IMR-90 (cell line): ENCODE measurements around the gene KLK5. TPM values are rescaled to one million over a fixed set of nuclear protein-coding genes. Genes with fewer than 3 reads are reported as not detected.

Source experiments
- ATAC-seq: fragments of 200-7000 bp; cut with Tn5 transposase; 2 replicates; pipeline ENCODE4 v1.9.1; 2020; ENCODE audit warnings: low read depth, mild to moderate bottlenecking, moderate library complexity
- BruUV-seq: library from RNA; stranded (reverse); fragments of 400-500 nt; replicated peaks from 2 replicates; lab custom pipeline; 2021; lab: Mats Ljungman, UMichigan
- CTCF ChIA-PET: fragments of 300-600 bp; formaldehyde crosslinking; extraction: SDS; loops from one replicate; lab custom pipeline; 2021; ENCODE audit warnings: antibody characterized with exemption; lab: Yijun Ruan, JAX
- POLR2A ChIA-PET: fragments of 300-600 bp; sonication (Branson Sonifier 250); formaldehyde crosslinking; loops from one replicate; lab custom pipeline; 2022; ENCODE audit warnings: antibody characterized with exemption; ENCODE audit not compliant: unreplicated experiment; lab: Charles Lee
- DNase-seq: peaks from one replicate; pipeline ENCODE4 v3.0.0; 2013
- H2AFZ ChIP-seq: replicated peaks from 2 replicates; pipeline ENCODE3; 2013; ENCODE audit warnings: low read length, mild to moderate bottlenecking; ENCODE audit not compliant: poor library complexity
- H2AK5ac ChIP-seq: 2 replicates; pipeline ENCODE4 v1.6.1; 2013; ENCODE audit warnings: low read depth, low read length, inconsistent platforms
- H2AK9ac ChIP-seq: replicated peaks from 2 replicates; pipeline ENCODE3; 2013; ENCODE audit warnings: mild to moderate bottlenecking, low read depth, low read length, moderate library complexity; ENCODE audit not compliant: poor library complexity
- H2BK120ac ChIP-seq: 2 replicates; pipeline ENCODE4 v1.6.1; 2013; ENCODE audit warnings: low read depth, low read length, inconsistent platforms
- H2BK15ac ChIP-seq: 3 replicates; pipeline ENCODE4 v1.6.1; 2013; ENCODE audit warnings: low read depth, low read length, inconsistent platforms
- H2BK20ac ChIP-seq: 2 replicates; pipeline ENCODE4 v1.6.1; 2013; ENCODE audit warnings: low read depth, mild to moderate bottlenecking, inconsistent platforms, low read length, moderate library complexity
- H2BK5ac ChIP-seq: 2 replicates; pipeline ENCODE4 v1.6.1; 2013; ENCODE audit warnings: mild to moderate bottlenecking, low read depth, low read length, inconsistent platforms; ENCODE audit not compliant: poor library complexity, severe bottlenecking
- H3K14ac ChIP-seq: replicated peaks from 2 replicates; pipeline ENCODE4 v1.6.1; 2013; ENCODE audit warnings: low read depth, low read length, inconsistent platforms
- H3K18ac ChIP-seq: 2 replicates; pipeline ENCODE4 v1.6.1; 2013; ENCODE audit warnings: low read depth, low read length, control low read depth
- H3K23ac ChIP-seq: 2 replicates; pipeline ENCODE4 v1.6.1; 2013; ENCODE audit warnings: low read depth, low read length, inconsistent platforms
- H3K27ac ChIP-seq: 2 replicates; pipeline ENCODE4 v1.5.1; 2013; ENCODE audit warnings: mild to moderate bottlenecking, control low read depth, low read length; ENCODE audit not compliant: insufficient read depth
- H3K27me3 ChIP-seq: 2 replicates; pipeline ENCODE4 v1.6.1; 2013; ENCODE audit warnings: low read length; ENCODE audit not compliant: control insufficient read depth, insufficient read depth
- H3K36me3 ChIP-seq: 2 replicates; pipeline ENCODE4 v1.6.1; 2013; ENCODE audit warnings: low read length, mixed read lengths; ENCODE audit not compliant: control insufficient read depth, insufficient read depth
- H3K4ac ChIP-seq: 2 replicates; pipeline ENCODE4 v1.6.1; 2013; ENCODE audit warnings: low read depth, low read length, inconsistent platforms
- H3K4me1 ChIP-seq: 2 replicates; pipeline ENCODE4 v1.6.1; 2013; ENCODE audit warnings: low read length, mixed read lengths; ENCODE audit not compliant: control insufficient read depth, insufficient read depth
- H3K4me2 ChIP-seq: 2 replicates; pipeline ENCODE4 v1.6.1; 2013; ENCODE audit warnings: low read depth, mild to moderate bottlenecking, control low read depth, low read length, moderate library complexity
- H3K4me3 ChIP-seq: 2 replicates; pipeline ENCODE4 v1.5.1; 2013; ENCODE audit warnings: low read depth, mild to moderate bottlenecking, control low read depth, low read length, moderate library complexity; ENCODE audit not compliant: insufficient read depth
- H3K56ac ChIP-seq: 2 replicates; pipeline ENCODE4 v1.6.1; 2013; ENCODE audit warnings: low read length, inconsistent platforms; ENCODE audit not compliant: insufficient read depth; ENCODE audit errors: extremely low read depth
- H3K79me1 ChIP-seq, 2 experiments: 2 replicates each; pipeline ENCODE4 v1.6.1; 2013; ENCODE audit warnings: low read length in 2 of 2, inconsistent platforms in 1 of 2, low read depth in 1 of 2
- H3K9ac ChIP-seq: 2 replicates; pipeline ENCODE4 v1.6.1; 2013; ENCODE audit warnings: low read depth, low read length, control low read depth
- H3K9me1 ChIP-seq: 2 replicates; pipeline ENCODE4 v1.6.1; 2013; ENCODE audit warnings: low read length, inconsistent platforms; ENCODE audit not compliant: insufficient read depth
- H3K9me3 ChIP-seq: 2 replicates; pipeline ENCODE4 v1.6.1; 2013; ENCODE audit warnings: low read length; ENCODE audit not compliant: control insufficient read depth, insufficient read depth
- H4K20me1 ChIP-seq: 2 replicates; pipeline ENCODE4 v1.6.1; 2013; ENCODE audit warnings: low read length, inconsistent platforms; ENCODE audit not compliant: insufficient read depth
- H4K5ac ChIP-seq: 2 replicates; pipeline ENCODE4 v1.6.1; 2013; ENCODE audit warnings: mild to moderate bottlenecking, low read depth, low read length, control low read depth
- H4K8ac ChIP-seq, 2 experiments: 2 replicates each; pipeline ENCODE4 v1.6.1; 2013; ENCODE audit warnings: low read depth in 2 of 2, low read length in 2 of 2, control low read depth in 1 of 2, inconsistent platforms in 1 of 2
- H4K91ac ChIP-seq: 2 replicates; pipeline ENCODE4 v1.6.1; 2013; ENCODE audit warnings: low read depth, low read length, inconsistent platforms; ENCODE audit not compliant: insufficient read depth
- BHLHE40 ChIP-seq: fragments of 150-350 bp; IDR thresholded peaks from 2 replicates; pipeline ENCODE4 v1.6.1; 2016; ENCODE audit warnings: mild to moderate bottlenecking, low read depth, low read length
- CEBPB ChIP-seq: IDR thresholded peaks from 2 replicates; pipeline ENCODE4 v1.6.1; 2012; ENCODE audit warnings: low read depth, low read length, improper control_type of control experiment
- CHD1 ChIP-seq: IDR thresholded peaks from 2 replicates; pipeline ENCODE4 v1.6.1; 2012; ENCODE audit warnings: low read depth, low read length, improper control_type of control experiment
- CTCF ChIP-seq: conservative IDR thresholded peaks from 2 replicates; pipeline ENCODE4 v1.5.1; 2012; ENCODE audit warnings: mild to moderate bottlenecking, low read depth, low read length, improper control_type of control experiment
- ELK1 ChIP-seq: fragments of 150-350 bp; IDR thresholded peaks from 2 replicates; pipeline ENCODE4 v1.6.1; 2016; ENCODE audit warnings: low read depth, mild to moderate bottlenecking, low read length, moderate library complexity, borderline replicate concordance
- FOS ChIP-seq: fragments of 150-350 bp; IDR thresholded peaks from 2 replicates; pipeline ENCODE4 v1.6.1; 2016; ENCODE audit warnings: low read depth, low read length
- MAFK ChIP-seq: IDR thresholded peaks from 2 replicates; pipeline ENCODE4 v1.6.1; 2012; ENCODE audit warnings: low read depth, low read length, improper control_type of control experiment
- MAZ ChIP-seq: IDR thresholded peaks from 2 replicates; pipeline ENCODE4 v1.6.1; 2012; ENCODE audit warnings: low read depth, mild to moderate bottlenecking, low read length, improper control_type of control experiment, moderate library complexity, borderline replicate concordance
- MXI1 ChIP-seq: IDR thresholded peaks from 2 replicates; pipeline ENCODE4 v1.6.1; 2012; ENCODE audit warnings: low read depth, mild to moderate bottlenecking, low read length, moderate library complexity, borderline replicate concordance
- NFE2L2 ChIP-seq: fragments of 150-350 bp; IDR thresholded peaks from 2 replicates; pipeline ENCODE4 v1.6.1; 2016; ENCODE audit warnings: low read depth, mild to moderate bottlenecking, low read length
- POLR2A ChIP-seq: IDR thresholded peaks from 2 replicates; pipeline ENCODE4 v1.6.1; 2012; ENCODE audit warnings: mild to moderate bottlenecking, low read depth, low read length
- RAD21 ChIP-seq: IDR thresholded peaks from 2 replicates; pipeline ENCODE4 v1.6.1; 2012; ENCODE audit warnings: low read length, improper control_type of control experiment
- RCOR1 ChIP-seq: IDR thresholded peaks from 2 replicates; pipeline ENCODE4 v1.6.1; 2012; ENCODE audit warnings: mild to moderate bottlenecking, low read length, improper control_type of control experiment; ENCODE audit not compliant: insufficient replicate concordance
- RFX5 ChIP-seq: IDR thresholded peaks from 2 replicates; pipeline ENCODE4 v1.8.0; 2012; ENCODE audit warnings: low read depth, mild to moderate bottlenecking, low read length, moderate library complexity
- SMC3 ChIP-seq: fragments of 150-350 bp; IDR thresholded peaks from 2 replicates; pipeline ENCODE4 v1.6.1; 2016; ENCODE audit warnings: low read depth, mild to moderate bottlenecking, antibody characterized with exemption, low read length, moderate library complexity
- USF2 ChIP-seq: fragments of 150-350 bp; IDR thresholded peaks from 2 replicates; pipeline ENCODE4 v1.6.1; 2017; ENCODE audit warnings: mild to moderate bottlenecking, antibody characterized with exemption, low read length, low read depth
- WGBS, 2 experiments: methylation state at CpG; one replicate each; pipeline versions ENCODE4 v1.1.5 to v1.1.7; 2013; ENCODE audit warnings: missing lambda C conversion rate in 2 of 2; ENCODE audit not compliant: insufficient read length in 1 of 2; ENCODE audit errors: extremely low coverage in 2 of 2; 5-methylcytosine and 5-hydroxymethylcytosine counted together
- dilution Hi-C: fragments of 300-500 bp; cut with HindIII; formaldehyde crosslinking; loops from one replicate; pipeline ENCODE4 v1.14.3; 2018; ENCODE audit warnings: low sequenced_read_pairs; ENCODE audit not compliant: unreplicated experiment
- in situ Hi-C: fragments of 300-500 bp; cut with MboI; formaldehyde crosslinking; loops from 3 replicates; pipeline ENCODE4 v1.14.3; 2019; ENCODE audit warnings: low sequenced_read_pairs, inconsistent platforms, mixed read lengths
- intact Hi-C: fragments of 100-400 bp; cut with micrococcal nuclease; formaldehyde crosslinking; loops from 2 replicates; pipeline ENCODE4 v1.10.0; 2022
- polyA plus RNA-seq, 3 experiments: library from polyadenylated mRNA; depleted of rRNA; stranded (reverse); fragments of >200 nt; gene quantifications; 2 replicates each; pipeline ENCODE4 v1.2.3, GENCODE V29; 2012; ENCODE audit warnings: low replicate concordance in 1 of 3
- total RNA-seq: library from RNA; depleted of rRNA; stranded (reverse); fragments of >200 nt; gene quantifications from 2 replicates; pipeline ENCODE4 v1.2.3, GENCODE V29; 2012

The KLK5 gene
- total and polyA plus RNA-seq, 2 of the 4 experiments (the other 2 are of a cell fraction): not detected

- 19% methylated on average over 2 of the region's 4 CpGs; no CpG with 5 or more reads in 1 of the 2 experiments for WGBS, 2 experiments
These were observed 8.0 kb downstream of the KLK5 start for GRCh38 chr19:50944795-50945194.

More at GRCh38 chr19:50944795-50945194, 8.0 kb downstream of the KLK5 start:
- H2AFZ ChIP-seq: no peak overlapping the region
- no peaks in the 10 kb centered on the region for H3K4me1 ChIP-seq
- no peak for ATAC-seq
- H3K9me1 ChIP-seq: no peaks in the 10 kb centered on the region
- H3K79me1 ChIP-seq: no peaks in the 10 kb centered on the region
- no peak overlapping the region for H4K5ac ChIP-seq
- no peak overlapping the region for H2BK120ac ChIP-seq
- H2AK9ac ChIP-seq: no peak overlapping the region
- peaks cover 11% of the 10 kb centered on the region; the same call in 1 of the 2 replicates for H3K9me3 ChIP-seq
- CTCF ChIA-PET: no interaction called here
- no peak overlapping the region for H3K14ac ChIP-seq
- no peak overlapping the region for H3K18ac ChIP-seq
- H3K4ac ChIP-seq: no peak overlapping the region
- DNase-seq: no peak
- H3K4me3 ChIP-seq: no peak overlapping the region
- no peak overlapping the region for H2BK15ac ChIP-seq
- POLR2A ChIA-PET: no interaction called here
- no peak overlapping the region for H3K27ac ChIP-seq
- no peaks in the 10 kb centered on the region for H3K27me3 ChIP-seq
- intact Hi-C loops: no loop called here
- H3K9ac ChIP-seq: no peak overlapping the region
- no peak overlapping the region for H2BK5ac ChIP-seq
- H3K56ac ChIP-seq: no peak overlapping the region
- BruUV-seq: no TSS peak
- H3K4me2 ChIP-seq: no peak overlapping the region
- TF ChIP-seq CTCF (no peak), SMC3 (no peak), CEBPB (no peak), RFX5 (no peak), NFE2L2 (no peak), MAZ (no peak), USF2 (no peak), ELK1 (no peak), BHLHE40 (no peak), CHD1 (no peak), POLR2A (no peak), RCOR1 (no peak), FOS (no peak), MXI1 (no peak), MAFK (no peak), RAD21 (no peak)
- dilution Hi-C loops: no loop called here
- no peak overlapping the region for H4K91ac ChIP-seq
- in situ Hi-C loops: no loop called here
- no peaks in the 10 kb centered on the region for H3K36me3 ChIP-seq
- H2AK5ac ChIP-seq: no peak overlapping the region
- H3K23ac ChIP-seq: no peak overlapping the region
- no peaks in the 10 kb centered on the region for H4K20me1 ChIP-seq
- H2BK20ac ChIP-seq: no peak overlapping the region
- no peak overlapping the region for H4K8ac ChIP-seq
